SK-N-SH (cell line): Measurements from ENCODE around the gene HUS1B. TPM values are rescaled to one million over a fixed set of nuclear protein-coding genes. Genes with fewer than 3 reads are reported as not detected.

Source experiments
- CTCF ChIA-PET: fragments of 300-600, 350-600 bp; formaldehyde crosslinking; extraction: SDS; loops from one replicate; lab custom pipeline; 2021; lab: Yijun Ruan, JAX
- POLR2A ChIA-PET: fragments of 350-600 bp; sonication (Branson Sonifier 250); formaldehyde crosslinking; extraction: SDS; loops from one replicate; lab custom pipeline; 2020; ENCODE audit warnings: antibody characterized with exemption, inconsistent platforms; lab: Yijun Ruan, JAX
- DNase-seq: peaks from one replicate; pipeline ENCODE4 v3.0.0; 2012
- H2AFZ ChIP-seq: fragments of 200-600 bp; sonication (generic); 2 replicates; pipeline ENCODE4 v1.8.1; 2016; ENCODE audit warnings: antibody characterized with exemption, mild to moderate bottlenecking, low read depth
- H3F3A ChIP-seq: fragments of 200-600 bp; sonication (generic); replicated peaks from 2 replicates; pipeline ENCODE3; 2016; ENCODE audit warnings: antibody characterized with exemption, mild to moderate bottlenecking; ENCODE audit not compliant: insufficient read depth
- H3K27ac ChIP-seq, 2 experiments: fragments of 200-500 bp in 1 of 2; fragments of 200-600 bp in 1 of 2; sonication (Bioruptor generic) in 1 of 2; sonication (generic), shearing (Covaris generic) in 1 of 2; 2 replicates each; pipeline versions ENCODE4 v1.5.1 to v1.6.1; 2014 to 2016; ENCODE audit warnings: low read depth in 2 of 2, inconsistent platforms in 1 of 2, low read length in 1 of 2, mild to moderate bottlenecking in 1 of 2, mixed read lengths in 1 of 2
- H3K27me3 ChIP-seq: fragments of 200-600 bp; sonication (generic), shearing (Covaris generic); 2 replicates; pipeline ENCODE4 v1.6.1; 2016; ENCODE audit warnings: mixed run types; ENCODE audit not compliant: insufficient read depth
- H3K36me3 ChIP-seq, 2 experiments: fragments of 200-500 bp in 1 of 2; fragments of 200-600 bp in 1 of 2; sonication (Bioruptor generic) in 1 of 2; sonication (generic) in 1 of 2; replicated peaks in 1 of 2; 2 replicates each; pipeline versions ENCODE3 to v1.5.1; 2014 to 2016; ENCODE audit warnings: low read length in 1 of 2, mild to moderate bottlenecking in 1 of 2; ENCODE audit not compliant: insufficient read depth in 2 of 2, control insufficient read depth in 1 of 2
- H3K4me1 ChIP-seq, 2 experiments: fragments of 200-500 bp in 1 of 2; fragments of 200-600 bp in 1 of 2; sonication (Bioruptor generic) in 1 of 2; sonication (generic), shearing (Covaris generic) in 1 of 2; 2 replicates each; pipeline versions ENCODE4 v1.5.1 to v1.6.1; 2014 to 2016; ENCODE audit warnings: low read depth in 1 of 2, low read length in 1 of 2, mixed run types in 1 of 2; ENCODE audit not compliant: insufficient read depth in 2 of 2, control insufficient read depth in 1 of 2
- H3K4me2 ChIP-seq: fragments of 200-600 bp; sonication (generic), shearing (Covaris generic); 2 replicates; pipeline ENCODE4 v1.6.1; 2017; ENCODE audit warnings: mixed run types
- H3K4me3 ChIP-seq, 2 experiments: fragments of 200-500 bp in 1 of 2; fragments of 200-600 bp in 1 of 2; sonication (Bioruptor generic) in 1 of 2; sonication (generic), shearing (Covaris generic) in 1 of 2; 2 replicates each; pipeline versions ENCODE4 v1.5.1 to v1.8.1; 2014 to 2016; ENCODE audit warnings: low read depth in 2 of 2, inconsistent platforms in 1 of 2, low read length in 1 of 2, mild to moderate bottlenecking in 1 of 2, mixed read lengths in 1 of 2, moderate library complexity in 1 of 2
- H3K79me2 ChIP-seq: fragments of 200-600 bp; sonication (generic); 2 replicates; pipeline ENCODE4 v1.8.1; 2017; ENCODE audit warnings: mild to moderate bottlenecking; ENCODE audit not compliant: insufficient read depth
- H3K9ac ChIP-seq: fragments of 200-600 bp; sonication (generic); 2 replicates; pipeline ENCODE4 v1.6.1; 2017; ENCODE audit warnings: mixed run types
- H3K9me2 ChIP-seq: fragments of 200-600 bp; sonication (generic); 2 replicates; pipeline ENCODE4 v1.6.1; 2017; ENCODE audit warnings: mixed run types
- H3K9me3 ChIP-seq: fragments of 200-600 bp; sonication (generic); 2 replicates; pipeline ENCODE4 v1.6.1; 2017; ENCODE audit warnings: mixed run types, mild to moderate bottlenecking, moderate library complexity
- H4K20me1 ChIP-seq: fragments of 200-600 bp; sonication (generic); 2 replicates; pipeline ENCODE4 v1.6.1; 2017; ENCODE audit warnings: mild to moderate bottlenecking, mixed run types; ENCODE audit not compliant: insufficient read depth
- CHD2 ChIP-seq: fragments of 150-350 bp; IDR thresholded peaks from 2 replicates; pipeline ENCODE4 v1.6.1; 2018; ENCODE audit warnings: low read length; ENCODE audit not compliant: partially characterized antibody
- FOSL2 ChIP-seq: IDR thresholded peaks from 2 replicates; pipeline ENCODE4 v1.4.0; 2012; ENCODE audit warnings: low read depth, mild to moderate bottlenecking, moderate library complexity, borderline replicate concordance
- MEF2A ChIP-seq: IDR thresholded peaks from 2 replicates; pipeline ENCODE4 v1.4.0; 2012; ENCODE audit warnings: low read depth, borderline replicate concordance
- MXI1 ChIP-seq: IDR thresholded peaks from 2 replicates; pipeline ENCODE4 v1.6.1; 2012; ENCODE audit warnings: mild to moderate bottlenecking, low read depth, low read length, improper control_type of control experiment
- NFIC ChIP-seq: IDR thresholded peaks from 2 replicates; pipeline ENCODE4 v1.4.0; 2012; ENCODE audit warnings: borderline replicate concordance
- POLR2AphosphoS5 ChIP-seq: IDR thresholded peaks from 2 replicates; pipeline ENCODE4 v1.6.1; 2012; ENCODE audit warnings: low read depth, low read length
- SIN3A ChIP-seq: IDR thresholded peaks from 2 replicates; pipeline ENCODE4 v1.6.1; 2012; ENCODE audit warnings: low read depth, mild to moderate bottlenecking, low read length, moderate library complexity, borderline replicate concordance
- YY1 ChIP-seq: IDR thresholded peaks from 2 replicates; pipeline ENCODE4 v1.4.0; 2012; ENCODE audit warnings: low read depth, mild to moderate bottlenecking
- WGBS: methylation state at CpG from one replicate; pipeline ENCODE4 v1.1.6; 2017; ENCODE audit warnings: low lambda C conversion rate; 5-methylcytosine and 5-hydroxymethylcytosine counted together
- polyA plus RNA-seq, 3 experiments: library from polyadenylated mRNA; depleted of rRNA; stranded (reverse); fragments of >200 nt; gene quantifications; 2 replicates each; pipeline ENCODE4 v1.2.3, GENCODE V29; 2012
- TF ChIP-seq, protein P1 (sequence below): IDR thresholded peaks from 2 replicates; pipeline ENCODE4 v1.4.0; 2012; ENCODE audit warnings: low read depth
- TF ChIP-seq, protein P2 (sequence below): IDR thresholded peaks from 2 replicates; pipeline ENCODE4 v1.4.0; 2012; ENCODE audit warnings: low read depth, borderline replicate concordance

The HUS1B gene
- polyA plus RNA-seq, 1 of the 3 experiments (the other 2 are of a cell fraction): 0.30 TPM

DNA sequence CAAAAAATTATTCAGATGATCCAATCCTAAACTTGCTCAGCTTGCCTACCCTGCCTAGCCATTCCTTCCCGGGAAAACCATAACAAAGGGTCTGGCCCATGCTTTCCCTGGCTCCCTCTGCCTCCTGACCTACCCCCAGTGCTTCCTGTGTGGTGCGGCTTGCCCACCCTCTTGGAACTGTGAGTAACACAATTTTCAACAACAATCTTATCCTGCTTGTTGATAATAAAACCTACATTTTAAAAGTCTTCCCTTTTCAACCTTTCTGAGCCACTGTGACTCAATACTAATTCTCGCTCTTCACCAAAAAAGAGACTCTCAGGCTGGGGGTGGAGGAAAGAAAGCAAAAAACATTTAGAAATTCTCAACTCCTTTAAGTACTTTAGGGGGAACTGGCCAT lies 18.1 kb upstream of the HUS1B start:
- no peak for DNase-seq
- Histone ChIP-seq H3K27me3 (no peaks in the 10 kb centered on the region), H3K4me2 (no peak overlapping the region), H4K20me1 (0 out of 2 replicates have a peak, but pooled peaks cover 5% of the 10 kb centered on the region), H3K27ac (no peak overlapping the region), H3K4me1 (no peaks in the 10 kb centered on the region), H3F3A (peaks cover 3% of the 10 kb centered on the region), H3K79me2 (peaks cover 48% of the 10 kb centered on the region), H3K9me2 (no peaks in the 10 kb centered on the region), H2AFZ (no peak overlapping the region), H3K9me3 (no peaks in the 10 kb centered on the region), H3K4me3 (no peak overlapping the region), H3K36me3 (peaks cover 0 to 4% of the 10 kb centered on the region in 2 experiments), H3K9ac (no peak overlapping the region)
- CTCF ChIA-PET: no interaction called here
- no peak for TF ChIP-seq MXI1
- WGBS: 96% methylated on average over 3 of the region's 3 CpGs
- POLR2A ChIA-PET: no interaction called here

DNA sequence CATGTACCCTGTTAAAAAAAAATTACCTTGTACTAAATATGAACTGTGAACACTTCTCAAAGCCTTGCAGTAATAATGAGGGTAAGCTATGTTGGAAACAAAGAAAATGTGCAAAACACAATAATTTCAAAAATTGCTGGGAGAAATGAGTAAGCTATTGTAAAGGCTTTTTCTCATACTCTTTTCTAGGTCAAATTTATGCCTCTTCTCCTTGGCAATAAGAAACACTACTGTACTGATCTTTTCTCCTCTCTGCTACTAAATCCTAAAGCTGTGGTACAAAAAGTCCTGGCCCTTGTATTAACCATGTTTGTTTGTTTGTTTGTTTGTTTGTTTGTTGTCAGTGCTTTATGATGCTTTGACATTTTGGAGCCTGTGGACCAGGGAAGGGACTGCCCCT lies 17.5 kb upstream of the HUS1B start:
- H3K36me3 ChIP-seq: peaks cover 0 to 4% of the 10 kb centered on the region in 2 experiments
- CTCF ChIA-PET: interaction anchor here (0.6 kb wide), 1 partner anchor 48 kb away, joined by 3 read pairs; no protein-coding TSS in a partner anchor
- no peaks in the 10 kb centered on the region for H3K4me1 ChIP-seq
- no peaks in the 10 kb centered on the region for H3K9me3 ChIP-seq
- no peak overlapping the region for H2AFZ ChIP-seq
- H3F3A ChIP-seq: peaks cover 3% of the 10 kb centered on the region
- DNase-seq: no peak
- 0 out of 2 replicates have a peak, but pooled peaks cover 5% of the 10 kb centered on the region for H4K20me1 ChIP-seq
- no peak overlapping the region for H3K4me2 ChIP-seq
- no peak overlapping the region for H3K4me3 ChIP-seq
- H3K27me3 ChIP-seq: no peaks in the 10 kb centered on the region
- no peak overlapping the region for H3K9ac ChIP-seq
- no peaks in the 10 kb centered on the region for H3K9me2 ChIP-seq
- POLR2A ChIA-PET: no interaction called here
- no peak for TF ChIP-seq POLR2AphosphoS5
- no peak for TF ChIP-seq SIN3A
- no peak for TF ChIP-seq MEF2A
- no peak for TF ChIP-seq NFIC
- no peak for TF ChIP-seq YY1
- TF ChIP-seq, protein P1, sequence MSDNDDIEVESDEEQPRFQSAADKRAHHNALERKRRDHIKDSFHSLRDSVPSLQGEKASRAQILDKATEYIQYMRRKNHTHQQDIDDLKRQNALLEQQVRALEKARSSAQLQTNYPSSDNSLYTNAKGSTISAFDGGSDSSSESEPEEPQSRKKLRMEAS: no peak
- no peak for TF ChIP-seq FOSL2
- H3K79me2 ChIP-seq: peaks cover 42% of the 10 kb centered on the region
- H3K27ac ChIP-seq: no peak overlapping the region

DNA sequence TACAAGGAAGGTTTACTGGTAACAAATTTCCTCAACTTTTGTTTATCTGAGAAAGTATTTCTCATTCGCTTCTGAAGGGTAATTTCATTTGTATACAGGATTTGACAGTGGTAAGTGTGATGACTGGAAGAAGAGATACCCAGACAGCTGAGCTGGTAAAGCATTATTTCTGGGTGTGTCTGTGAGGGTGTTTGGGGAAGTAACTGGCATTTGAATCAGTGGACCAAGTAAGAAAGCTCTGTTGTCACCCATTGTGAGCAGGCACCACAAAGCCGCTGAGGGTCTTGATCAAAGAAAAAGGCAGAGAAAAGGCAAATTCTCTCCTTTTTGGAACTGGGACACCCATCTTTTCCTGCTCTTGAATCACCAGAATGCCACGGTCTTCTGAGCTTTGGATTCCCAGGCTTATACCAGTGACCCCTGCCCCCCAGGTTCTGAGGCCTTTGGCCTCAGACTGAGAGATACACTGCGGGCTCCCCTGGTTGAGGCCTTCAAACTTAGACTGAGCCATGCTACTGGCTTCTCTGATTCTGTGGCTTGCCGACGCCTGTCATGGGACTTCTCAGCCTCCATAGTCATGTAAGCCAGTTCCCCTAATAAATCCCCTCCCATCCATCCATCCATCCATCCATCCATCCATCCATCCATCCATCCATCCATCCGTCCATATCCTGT lies 10.5 kb upstream of the HUS1B start:
- no peak overlapping the region for H3K4me2 ChIP-seq
- no peak for DNase-seq
- no peaks in the 10 kb centered on the region for H3K27me3 ChIP-seq
- H3K79me2 ChIP-seq: peaks cover 29% of the 10 kb centered on the region
- H3K4me1 ChIP-seq: no peaks in the 10 kb centered on the region
- peaks cover 0 to 4% of the 10 kb centered on the region in 2 experiments for H3K36me3 ChIP-seq
- 92% methylated on average over 5 of the region's 7 CpGs for WGBS
- TF ChIP-seq, protein P2, sequence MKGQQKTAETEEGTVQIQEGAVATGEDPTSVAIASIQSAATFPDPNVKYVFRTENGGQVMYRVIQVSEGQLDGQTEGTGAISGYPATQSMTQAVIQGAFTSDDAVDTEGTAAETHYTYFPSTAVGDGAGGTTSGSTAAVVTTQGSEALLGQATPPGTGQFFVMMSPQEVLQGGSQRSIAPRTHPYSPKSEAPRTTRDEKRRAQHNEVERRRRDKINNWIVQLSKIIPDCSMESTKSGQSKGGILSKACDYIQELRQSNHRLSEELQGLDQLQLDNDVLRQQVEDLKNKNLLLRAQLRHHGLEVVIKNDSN: no peak
- TF ChIP-seq CHD2: no peak
- TF ChIP-seq, all 33 proteins: peak for 0
- Histone ChIP-seq H3K27ac (no peak overlapping the region), H2AFZ (no peak overlapping the region), H3K9ac (no peak overlapping the region), H3F3A (no peaks in the 10 kb centered on the region), H3K4me3 (no peak overlapping the region), H3K9me3 (no peaks in the 10 kb centered on the region), H3K9me2 (no peaks in the 10 kb centered on the region), H4K20me1 (peaks cover 4% of the 10 kb centered on the region; the same call in 1 of the 2 replicates)
- POLR2A ChIA-PET: no interaction called here
- CTCF ChIA-PET: no interaction called here
